Activated naive CD4-positive, alpha-beta T cell treated with anti-CD3 and anti-CD28 coated beads, Interleukin-2, amount 50 U/mL, for 16 hours (primary cell): ENCODE measurements around the gene PRRG3.
"Not testable (repeated sequence)": the region's sequence is repeated elsewhere in the genome, so short reads cannot be mapped to it uniquely, and the experiment has no call there.

Experiments
- DNase-seq: peaks from one replicate; pipeline ENCODE4 v3.0.0-alpha.2; 2020

Gene PRRG3

DNA sequence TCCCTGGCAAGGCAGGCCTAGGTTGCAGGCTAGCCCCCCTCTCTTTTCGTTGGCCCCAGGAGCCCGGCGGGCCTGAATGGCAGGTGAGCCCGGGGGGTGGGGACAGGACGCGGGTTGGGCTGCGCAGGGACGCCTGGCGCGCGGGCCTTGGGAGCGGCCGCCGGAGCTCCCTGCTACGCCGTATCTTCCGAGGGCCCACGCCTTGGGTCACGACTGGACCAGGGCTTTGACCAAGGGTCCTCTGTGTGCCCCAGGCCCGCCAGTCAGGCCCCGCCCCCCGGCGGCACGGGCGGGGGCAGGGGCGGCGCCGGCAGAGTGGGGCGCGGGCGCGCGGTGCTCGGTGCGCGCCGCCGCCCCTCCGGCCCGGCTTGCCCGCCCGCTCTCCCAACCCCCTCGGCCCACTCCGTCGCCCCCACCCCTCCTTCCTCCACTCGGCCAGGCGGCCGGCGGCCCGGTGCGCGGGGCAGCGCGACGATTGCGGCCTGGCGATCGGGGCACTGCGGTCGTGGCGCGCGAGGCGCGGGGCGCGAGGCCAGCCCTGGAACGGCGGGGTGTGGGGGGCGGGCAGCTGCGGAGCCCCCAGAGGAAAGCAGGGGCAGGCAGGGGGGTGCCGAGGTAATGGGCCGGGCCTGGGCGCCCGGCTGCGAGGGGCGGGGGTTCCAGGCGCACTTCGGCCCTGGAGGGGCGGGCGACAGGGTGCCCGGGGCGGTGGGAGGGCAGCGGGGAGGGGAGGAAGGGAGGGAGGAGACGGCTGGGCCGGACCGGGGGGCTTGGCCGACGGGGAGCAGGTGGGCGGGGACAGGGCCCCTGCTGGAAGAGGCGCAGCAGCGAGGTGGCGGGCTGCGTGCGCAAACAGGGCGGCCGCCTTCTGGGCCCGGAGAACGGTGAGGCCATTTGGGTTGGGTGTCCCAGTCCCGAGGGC lies at the start of gene PRRG3:
PRRG3 (plus strand) TSS at position 798 of the 922 bp plus-strand sequence. CDS start 3,357 bp downstream, outside the sequence.
- DNase-seq, result no peak

DNA sequence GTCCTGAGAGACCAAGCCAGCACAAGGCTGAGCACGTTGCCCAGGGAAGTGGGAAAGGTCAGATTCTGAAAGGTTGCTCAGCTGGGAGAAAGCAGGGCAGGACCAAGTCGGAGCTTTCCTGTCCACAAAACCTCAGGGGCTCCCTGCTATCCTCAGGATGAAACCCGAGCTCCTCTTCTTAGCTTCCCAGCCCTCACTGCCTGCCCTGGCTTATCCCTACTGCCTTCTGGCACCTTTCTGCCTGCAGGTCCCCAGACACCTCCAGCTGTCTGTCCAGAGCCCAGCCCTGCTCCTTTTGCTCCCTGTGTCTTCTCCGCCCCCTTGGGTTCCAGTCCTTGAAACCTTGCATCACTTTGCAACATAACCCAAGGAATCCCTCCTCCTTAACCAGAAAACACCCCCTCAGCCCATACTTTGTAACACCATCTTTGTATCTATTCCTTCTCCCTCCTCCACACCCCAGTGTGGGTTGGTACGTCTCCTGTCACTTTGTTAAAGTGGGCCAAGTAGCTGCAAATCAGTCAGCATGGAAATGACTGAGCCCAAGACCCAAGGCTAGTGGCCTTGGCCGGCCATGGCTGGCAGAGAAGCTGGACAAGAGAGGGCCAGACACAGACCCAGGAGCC lies 20.0 kb upstream of the PRRG3 start:
- DNase-seq, result no peak

DNA sequence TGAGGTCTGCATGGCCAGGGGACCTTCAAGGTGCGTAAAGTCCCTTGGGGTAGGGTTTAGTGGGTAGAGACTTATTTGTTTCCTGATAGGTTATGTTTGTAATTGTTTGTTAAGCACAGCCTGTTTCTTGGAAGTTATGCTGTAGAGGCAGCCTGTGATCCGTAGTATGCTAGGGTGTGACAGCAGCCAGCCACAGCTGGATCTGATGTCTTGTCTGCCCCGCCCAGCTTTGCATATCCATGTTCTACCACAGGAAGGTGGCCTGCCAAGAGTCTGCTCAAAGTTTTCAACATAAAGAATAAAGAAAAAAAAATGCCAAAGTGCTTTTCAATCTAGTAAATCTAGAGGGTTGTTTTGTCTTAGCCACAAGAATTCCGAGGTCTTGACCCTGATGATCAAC lies 19.1 kb upstream of the PRRG3 start:
- no peak for DNase-seq

DNA sequence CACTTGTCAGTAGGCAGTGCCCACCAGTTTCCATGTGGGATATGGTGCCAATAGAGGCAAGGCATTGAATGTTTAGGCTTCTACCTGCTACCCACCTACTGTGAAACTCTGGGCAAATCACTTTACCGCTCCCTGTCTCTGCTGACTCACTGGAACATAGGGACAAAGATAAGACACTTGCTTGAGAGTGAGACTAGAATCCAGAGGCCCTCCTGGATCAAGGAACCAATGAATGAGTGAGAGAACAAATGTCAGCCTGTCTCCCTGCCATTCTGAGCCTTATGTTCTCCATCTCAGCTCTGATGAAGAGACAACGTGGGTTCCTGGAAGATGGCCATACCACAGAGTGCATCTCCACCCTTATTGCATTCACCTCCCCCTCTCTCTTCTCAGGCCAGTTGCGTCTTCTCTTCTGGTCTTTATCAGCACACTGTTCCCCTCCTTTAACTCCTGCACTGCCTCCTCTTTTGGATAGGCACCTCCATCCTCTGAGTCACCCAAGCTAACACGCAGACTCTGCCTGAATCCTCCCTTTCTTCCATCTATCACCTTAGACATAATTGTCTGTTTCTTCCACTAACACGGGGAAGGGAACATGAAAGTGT lies 15.4 kb upstream of the PRRG3 start:
- no peak for DNase-seq

DNA sequence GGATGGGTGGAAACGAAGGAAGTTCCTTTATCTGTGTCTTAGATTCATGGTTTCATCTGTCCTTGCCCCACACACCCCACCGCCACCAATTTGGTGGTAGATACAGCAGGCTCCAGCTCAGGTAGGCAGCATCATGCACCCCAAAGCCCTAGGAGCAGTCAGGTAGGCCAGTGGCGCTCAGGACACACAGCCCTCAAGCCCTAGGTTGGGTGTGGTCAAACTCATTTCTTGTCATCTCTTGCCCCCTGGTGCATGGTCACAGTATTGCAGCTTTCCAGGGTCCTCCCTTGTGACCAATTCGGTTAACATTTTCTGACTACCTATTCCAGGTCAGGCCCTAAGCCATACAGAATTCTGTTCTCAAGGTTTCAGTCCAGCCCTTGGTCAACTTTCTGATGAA lies 14.5 kb upstream of the PRRG3 start:
- peak; percentile 46 for DNase-seq

DNA sequence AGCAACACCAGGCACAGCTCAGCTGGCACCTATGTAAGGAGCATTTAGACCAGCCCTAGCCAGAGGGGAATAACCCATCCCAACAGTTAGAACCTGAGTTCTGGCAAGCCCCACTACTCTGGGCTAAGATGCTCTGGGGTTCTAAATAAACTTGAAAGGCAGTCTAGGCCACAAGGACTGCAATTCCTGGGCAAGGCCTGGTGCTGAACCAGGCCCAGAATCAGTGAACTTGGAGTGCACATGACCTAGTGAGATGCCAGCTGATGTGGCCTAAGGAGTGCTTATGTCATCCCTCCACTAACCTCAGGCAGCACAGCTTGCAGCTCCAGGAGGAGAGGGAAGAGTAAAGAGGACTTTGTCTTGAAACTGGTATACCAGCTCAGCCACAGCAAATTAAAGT lies 7.6 kb upstream of the PRRG3 start:
- no peak for DNase-seq

DNA sequence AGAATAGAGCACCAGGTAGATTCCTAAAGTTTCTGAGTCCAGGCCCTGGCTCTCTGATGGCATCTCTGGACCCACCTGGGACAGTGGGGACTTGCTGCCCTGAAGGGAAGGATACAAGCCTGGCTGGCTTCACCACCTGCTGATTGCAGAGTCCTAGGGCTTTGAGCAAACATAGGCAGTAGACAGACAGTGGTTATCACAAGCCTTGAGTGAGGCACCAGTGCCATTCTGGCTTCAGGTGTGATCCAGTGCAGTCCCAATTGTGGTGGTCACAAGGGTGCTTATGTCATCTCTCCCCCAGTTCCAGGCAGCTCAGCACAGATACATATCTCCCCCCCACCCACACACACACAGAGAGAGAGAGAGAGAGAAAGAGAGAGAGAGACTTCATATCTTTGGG lies 6.6 kb upstream of the PRRG3 start:
- DNase-seq, result no peak

DNA sequence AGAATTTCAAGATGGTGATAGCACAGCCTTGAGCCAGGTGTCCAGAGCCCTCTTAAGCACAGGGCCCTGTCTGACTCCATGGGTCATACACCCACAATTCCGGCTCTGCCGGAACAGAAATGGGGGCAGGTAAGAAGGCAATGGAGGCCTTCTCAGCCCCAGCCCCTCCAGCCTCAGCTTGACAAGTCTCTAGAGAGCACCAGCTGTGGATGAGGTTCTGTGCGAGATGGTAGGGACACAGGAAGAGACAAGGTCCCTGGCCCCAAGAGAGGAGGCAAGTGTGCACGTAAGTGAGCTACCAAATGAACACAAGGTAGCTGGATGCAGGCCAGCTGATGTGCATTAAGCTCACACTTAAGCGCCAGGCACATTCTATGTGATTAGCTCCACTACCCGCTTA lies 2.4 kb upstream of the PRRG3 start:
- no peak for DNase-seq

DNA sequence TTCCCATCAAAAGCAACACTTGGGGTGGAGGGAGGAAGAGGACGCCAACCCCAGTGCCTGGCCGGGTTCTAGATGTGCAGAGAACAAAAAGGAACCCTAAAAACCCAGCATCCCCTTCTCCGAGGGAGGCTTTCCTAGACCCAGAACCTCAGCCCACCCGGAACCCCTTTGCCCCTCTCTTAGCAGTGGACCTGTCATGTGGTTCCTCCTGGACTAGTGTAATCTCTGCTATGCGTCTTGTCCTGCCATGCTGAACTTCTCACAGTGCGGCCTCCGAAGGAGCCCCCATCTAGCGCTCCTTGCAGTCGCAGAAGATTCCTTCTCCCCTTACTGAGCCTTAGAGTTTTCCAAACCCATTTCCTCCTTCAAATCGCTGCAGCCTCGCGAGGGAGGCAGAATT lies 1.1 kb upstream of the PRRG3 start:
- no peak for DNase-seq

DNA sequence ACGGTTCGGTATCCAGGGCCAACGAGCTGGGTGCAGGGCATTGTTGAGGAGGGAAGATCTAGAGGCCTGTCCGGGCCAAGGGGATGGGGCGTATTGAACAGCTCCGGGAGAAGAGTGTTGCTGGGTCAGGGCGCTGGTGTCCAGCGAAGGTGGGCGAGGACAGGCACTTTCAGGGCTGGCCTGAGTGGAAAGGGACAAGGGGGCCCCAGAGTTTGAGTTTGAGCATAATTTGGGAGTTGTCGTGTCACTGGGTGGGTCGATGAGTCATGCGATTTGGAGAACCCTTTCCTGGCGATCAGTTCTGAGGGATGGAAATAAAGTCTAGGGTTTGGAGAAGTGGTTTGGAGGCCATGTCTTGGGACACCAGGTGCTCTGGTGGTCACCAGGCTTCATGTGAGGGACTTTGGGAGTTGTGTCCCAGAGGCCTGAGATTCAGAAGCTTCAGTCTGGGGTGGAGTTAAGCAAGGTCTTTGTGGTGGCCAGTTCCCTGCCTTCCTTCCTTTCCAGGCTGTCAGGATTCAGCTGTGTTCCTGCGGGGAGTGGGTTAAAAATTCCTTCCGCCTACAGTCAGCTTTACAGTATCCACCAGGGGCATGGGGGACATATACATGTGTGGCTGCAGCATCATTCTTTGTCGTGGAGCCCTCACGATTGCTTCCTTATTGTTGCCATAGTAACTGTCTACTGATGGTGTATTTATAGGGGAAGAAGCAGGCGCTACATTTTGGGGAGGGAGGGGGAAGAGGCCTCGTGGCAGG lies 504 bp downstream of the PRRG3 start:
- DNase-seq, result no peak

DNA sequence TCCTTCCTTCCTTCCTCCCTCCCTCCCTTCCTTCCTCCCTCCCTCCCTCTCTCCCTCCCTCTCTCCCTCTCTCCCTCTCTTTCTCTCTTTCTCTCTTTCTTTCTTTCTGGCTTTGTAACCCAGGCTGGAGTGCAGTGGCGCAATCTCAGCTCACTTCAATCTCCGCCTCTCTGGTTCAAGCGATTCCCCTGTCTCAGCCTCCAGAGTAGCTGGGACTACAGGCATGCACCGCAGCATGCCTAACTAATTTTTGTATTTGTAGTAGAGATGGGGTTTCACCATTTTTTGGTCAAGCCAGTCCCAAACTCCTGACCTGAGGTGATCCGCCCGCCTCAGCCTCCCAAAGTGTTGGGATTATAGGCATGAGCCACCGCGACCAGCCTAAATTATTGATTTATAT lies 1.8 kb downstream of the PRRG3 start:
- DNase-seq, result not testable (repeated sequence)

DNA sequence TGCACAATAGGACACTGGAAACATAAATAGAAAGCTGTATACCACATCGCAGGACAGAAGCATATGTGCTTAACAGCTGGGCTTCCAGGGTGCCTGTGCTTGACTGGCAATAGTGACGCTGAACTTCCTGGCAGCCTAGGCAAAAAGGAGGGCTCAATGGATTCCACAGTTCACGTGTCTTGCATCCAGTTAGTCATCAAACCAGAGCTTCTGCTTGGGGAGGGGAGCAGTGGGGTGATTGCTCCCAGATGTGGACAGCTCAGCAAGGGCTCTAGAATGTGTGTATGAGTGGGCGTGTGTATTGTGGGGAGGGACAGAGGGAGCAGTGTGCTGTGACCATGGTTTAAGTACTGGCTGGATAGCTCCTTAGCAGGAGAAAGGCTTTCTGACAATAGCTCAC lies 2.3 kb downstream of the PRRG3 start:
- DNase-seq, result no peak

DNA sequence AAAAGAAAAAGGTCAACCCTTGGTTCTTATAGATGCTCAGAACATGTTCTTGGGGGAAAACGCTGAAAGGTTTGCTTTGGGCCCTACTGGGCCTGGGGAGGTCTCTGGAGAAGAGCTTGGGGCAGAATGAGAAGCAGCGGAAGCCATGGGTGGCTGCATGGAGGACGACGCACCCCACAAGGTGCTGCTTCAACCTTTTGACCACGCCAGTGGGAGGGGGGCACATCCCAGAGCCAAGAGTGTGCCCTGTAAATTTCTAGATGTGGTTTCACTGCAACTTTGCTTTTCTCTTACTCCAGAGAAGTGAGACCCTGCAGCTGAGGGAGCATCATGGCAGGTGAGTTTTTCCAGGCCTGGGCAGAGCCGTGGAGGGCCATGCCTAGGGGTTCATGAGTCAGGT lies 3.2 kb downstream of the PRRG3 start:
- no peak for DNase-seq

DNA sequence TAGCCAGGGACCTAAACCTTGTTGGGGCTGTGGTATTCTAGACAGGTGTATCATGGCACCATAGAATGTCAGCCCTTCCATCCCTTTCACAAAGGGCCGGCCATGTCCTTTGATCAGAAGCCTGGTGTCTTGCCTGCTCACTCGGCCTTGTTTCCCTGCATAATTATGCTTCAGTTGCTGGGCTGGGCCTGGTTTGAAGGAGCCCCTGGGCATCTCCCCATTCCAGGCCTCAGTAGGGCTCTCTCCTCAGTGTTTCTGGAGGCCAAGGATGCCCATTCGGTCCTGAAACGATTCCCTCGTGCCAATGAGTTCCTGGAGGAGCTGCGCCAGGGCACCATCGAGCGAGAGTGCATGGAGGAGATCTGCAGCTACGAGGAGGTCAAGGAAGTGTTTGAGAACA lies 4.5 kb downstream of the PRRG3 start:
- DNase-seq, result no peak

DNA sequence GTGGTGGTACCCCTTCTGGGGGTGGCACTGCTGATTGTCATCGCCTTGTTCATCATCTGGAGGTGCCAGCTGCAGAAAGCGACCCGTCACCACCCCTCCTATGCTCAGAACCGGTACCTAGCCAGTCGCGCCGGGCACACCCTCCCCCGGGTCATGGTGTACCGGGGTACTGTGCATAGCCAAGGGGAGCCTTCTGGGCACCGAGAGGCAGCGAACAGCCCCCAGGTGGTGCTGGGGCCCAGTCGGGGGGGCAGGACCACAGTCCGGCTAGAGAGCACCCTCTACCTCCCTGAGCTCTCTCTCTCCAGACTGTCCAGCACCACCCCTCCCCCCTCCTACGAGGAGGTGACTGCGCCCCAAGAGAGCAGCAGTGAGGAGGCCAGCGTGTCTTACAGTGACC lies 5.3 kb downstream of the PRRG3 start:
- DNase-seq, result no peak

DNA sequence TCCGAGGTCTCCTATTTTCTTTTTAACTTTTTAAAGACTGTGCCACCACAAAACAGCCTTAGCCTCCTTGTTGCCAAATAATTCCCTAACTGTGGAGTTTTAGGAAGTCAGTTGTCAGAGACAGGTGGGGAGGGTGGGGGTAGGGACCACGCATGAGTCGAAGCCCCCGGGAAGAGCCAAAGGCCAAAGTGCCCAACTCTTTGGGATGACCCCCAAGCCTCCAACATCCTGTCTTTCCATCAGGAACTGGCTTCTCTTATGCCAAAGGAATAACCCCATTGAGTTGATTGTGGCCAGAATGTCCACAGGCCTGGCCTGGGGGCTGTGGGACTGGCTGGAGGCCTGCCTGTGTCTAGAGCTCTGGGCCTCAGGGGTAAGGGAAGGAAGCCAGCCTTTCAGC lies 5.8 kb downstream of the PRRG3 start:
- no peak for DNase-seq

DNA sequence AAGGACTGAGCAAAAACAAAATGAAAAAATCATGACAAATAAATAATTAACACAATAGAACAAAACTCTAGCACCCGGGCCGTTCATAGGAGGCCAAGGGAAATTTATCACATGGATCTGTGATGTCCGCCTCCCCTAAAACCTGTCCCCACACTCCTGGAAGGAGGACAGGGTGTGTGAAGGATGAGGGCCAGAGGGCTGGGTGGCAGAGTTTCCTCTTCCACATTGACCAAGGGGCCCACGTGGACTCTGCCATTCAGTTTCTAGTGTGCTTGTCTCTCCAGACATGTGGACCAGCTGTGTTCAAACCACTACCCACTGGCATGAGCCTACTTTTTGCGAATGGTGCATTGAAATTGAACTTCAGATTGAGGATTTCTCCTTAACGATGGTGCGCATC lies 6.3 kb downstream of the PRRG3 start:
- no peak for DNase-seq

DNA sequence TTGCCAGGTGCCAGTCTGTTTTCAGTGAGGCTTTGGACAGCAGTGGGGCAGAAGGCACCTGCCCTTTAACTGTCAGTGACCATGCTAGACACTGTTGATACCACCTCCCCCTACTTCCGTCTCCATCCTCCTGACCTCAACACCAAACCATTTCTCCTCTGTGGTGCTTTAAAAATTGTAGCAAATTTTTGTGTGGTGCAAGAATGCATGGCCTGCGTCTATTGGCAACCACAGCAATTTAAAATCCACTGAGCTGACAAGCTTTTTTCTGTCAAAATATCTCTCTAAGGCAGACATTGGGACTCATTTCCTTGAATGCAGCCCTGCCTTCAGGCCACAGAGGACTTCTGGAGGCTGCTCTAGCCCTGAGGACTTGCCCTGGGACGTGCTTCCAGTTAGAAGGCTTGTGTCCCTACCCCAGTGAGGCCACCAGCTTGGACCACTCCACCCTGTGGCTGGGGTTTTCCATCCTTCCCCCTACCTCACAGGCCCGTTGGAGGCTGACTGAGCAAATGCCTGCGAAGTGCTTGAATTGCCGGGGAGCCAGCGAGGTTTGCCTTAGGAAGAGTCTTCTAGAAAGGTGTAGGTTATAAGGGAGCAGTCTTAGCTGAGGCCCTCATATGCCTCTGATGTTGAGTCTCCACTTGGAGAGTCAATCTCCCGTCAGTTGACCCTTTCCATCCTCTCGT lies 6.9 kb downstream of the PRRG3 start:
- no peak for DNase-seq

DNA sequence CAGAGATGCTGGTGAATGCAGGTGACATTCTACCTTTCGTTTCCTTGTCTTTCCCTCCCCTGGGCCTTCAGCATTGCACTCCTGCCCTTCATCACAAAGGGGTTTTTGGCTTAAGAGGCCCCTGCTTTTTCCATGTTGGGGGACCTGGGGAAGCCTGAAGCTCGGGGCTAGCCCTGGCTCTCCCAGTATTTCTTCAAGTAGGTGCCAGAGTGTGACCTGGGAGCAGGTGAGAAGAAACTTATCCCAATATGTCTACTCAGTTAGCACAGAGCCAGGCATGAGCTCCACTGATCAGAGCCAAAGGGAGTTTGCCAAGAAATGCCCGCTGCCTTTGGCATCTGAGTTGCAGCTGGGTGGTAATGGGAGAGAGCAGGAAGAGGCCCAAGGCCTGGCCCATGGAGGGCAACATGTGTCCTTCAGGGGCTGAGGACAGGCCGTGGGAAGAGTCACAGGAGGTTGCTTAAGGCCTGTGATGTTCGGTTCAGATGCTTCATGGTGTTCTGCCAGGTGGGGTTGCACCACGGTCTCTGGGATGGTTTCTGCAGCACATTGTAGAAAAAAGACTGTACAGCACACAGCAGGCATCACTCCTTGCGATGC lies 7.6 kb downstream of the PRRG3 start:
- no peak for DNase-seq

DNA sequence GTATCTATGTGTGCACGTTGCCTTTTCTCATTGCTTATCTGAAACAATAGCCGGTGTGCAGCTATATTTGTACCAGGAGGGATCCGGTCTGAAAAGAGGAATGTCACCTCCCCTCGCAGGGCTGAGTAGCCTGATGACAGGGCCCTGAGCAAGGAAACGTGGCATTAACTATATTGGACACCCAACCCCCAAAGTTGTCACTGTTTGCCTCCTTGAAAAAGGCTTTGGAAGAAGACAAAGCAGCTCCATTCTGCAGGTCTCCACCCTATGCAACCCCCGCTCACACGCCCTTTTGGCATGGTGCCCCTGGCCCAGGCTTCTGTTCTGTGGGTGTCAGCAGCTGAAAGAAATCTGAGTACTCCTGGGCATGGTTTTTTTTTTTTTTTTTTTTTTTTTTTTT lies 8.2 kb downstream of the PRRG3 start:
- no peak for DNase-seq

DNA sequence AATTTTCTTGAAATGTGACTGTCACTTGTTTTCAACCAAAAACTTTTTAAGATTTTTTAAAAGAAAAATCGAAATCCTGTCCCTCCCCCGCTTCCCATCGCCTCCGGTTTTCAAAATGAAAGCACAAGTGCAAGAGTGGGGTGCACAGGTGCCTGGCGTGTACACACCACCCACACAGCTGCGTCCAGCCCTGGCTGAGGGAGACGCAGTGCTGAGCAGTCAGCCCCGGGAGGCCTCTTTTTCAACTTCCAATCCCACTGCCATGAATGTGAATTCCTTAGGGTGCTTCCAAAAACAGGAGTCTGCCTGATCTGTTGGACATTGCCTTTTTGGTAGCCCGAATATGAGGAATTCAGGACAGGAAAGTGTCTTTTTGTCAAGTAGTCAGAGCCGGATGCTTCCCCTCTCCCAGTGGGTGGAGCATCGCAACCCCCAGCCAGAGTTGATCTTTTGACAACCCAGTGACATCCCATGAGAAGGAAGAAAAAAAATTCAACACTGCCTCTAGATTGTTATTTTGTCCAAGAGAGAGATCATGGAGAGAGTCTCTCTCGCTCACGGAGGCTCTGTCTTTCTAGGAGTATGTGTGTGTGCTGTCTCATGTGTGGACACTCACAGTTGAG lies 8.9 kb downstream of the PRRG3 start:
- DNase-seq, result no peak

DNA sequence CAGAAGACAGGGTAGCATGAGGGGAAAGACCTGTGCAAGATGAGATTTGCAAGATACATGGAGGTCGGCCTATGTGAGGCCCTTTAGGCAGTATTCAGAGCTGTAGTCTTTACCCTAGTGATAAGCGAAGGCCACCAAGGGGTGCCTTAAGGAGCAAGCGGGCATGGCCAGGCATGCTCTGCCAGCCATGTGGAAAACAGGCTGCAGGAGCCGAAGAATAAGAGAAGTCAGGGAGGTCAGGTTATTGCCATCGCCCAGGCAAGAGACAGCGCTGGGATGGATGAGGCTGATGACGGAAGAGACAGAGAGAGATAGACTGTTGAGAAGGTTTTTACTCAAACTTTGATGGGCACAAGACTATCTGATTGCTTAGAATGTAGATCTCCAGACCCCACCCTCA lies 13.6 kb downstream of the PRRG3 start:
- no peak for DNase-seq
